AG08395 (cell line): ENCODE results near the gene ZNF438.
A peak's percentile ranks its signal among the peaks of the same experiment; 100 is the strongest.

Experiments
- DNase-seq: peaks from one replicate; pipeline ENCODE4 v3.0.0; 2012; ENCODE audit warnings: mixed read lengths, low spot score

Gene ZNF438

DNA sequence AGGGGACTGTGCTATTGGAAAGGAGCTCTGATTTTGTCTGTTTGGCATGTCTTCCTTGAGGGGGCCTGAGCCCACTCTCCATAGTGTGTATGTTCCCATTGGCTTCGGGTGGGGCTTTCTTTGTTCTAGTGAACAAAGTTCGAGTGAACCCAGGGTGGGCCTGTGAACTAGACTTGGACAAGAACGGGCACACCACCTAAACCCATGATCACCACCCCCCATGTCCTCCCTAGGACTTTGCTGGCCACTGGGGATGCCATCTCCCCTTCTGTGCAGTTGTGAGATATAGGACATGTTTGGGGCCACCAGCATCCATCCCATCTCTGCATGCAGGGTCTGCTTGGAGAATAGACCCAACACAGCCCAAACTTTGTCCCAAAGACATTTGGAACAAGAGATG, 206.6 kb downstream of the ZNF438 start:
- no peak for DNase-seq

DNA sequence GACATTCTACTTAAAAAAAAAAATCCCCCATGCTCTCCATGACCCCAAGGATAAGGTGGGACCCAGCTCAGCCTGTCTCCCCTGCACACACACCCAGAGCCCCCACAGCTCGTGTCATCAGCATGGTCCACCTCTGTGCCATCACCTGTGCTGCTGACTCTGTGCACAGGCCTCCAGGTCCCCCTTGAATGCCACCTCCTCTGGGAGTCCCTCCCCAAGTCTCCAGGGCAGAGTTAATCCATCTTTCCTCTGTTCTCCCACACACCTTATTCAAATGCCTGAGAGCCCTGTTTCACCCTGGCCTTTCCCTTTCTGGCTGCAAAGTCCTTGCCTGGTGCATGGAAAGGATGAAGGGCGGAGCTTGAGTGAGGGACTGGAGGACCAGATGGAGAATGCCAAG, 208.0 kb downstream of the ZNF438 start:
- DNase-seq, result no peak

DNA sequence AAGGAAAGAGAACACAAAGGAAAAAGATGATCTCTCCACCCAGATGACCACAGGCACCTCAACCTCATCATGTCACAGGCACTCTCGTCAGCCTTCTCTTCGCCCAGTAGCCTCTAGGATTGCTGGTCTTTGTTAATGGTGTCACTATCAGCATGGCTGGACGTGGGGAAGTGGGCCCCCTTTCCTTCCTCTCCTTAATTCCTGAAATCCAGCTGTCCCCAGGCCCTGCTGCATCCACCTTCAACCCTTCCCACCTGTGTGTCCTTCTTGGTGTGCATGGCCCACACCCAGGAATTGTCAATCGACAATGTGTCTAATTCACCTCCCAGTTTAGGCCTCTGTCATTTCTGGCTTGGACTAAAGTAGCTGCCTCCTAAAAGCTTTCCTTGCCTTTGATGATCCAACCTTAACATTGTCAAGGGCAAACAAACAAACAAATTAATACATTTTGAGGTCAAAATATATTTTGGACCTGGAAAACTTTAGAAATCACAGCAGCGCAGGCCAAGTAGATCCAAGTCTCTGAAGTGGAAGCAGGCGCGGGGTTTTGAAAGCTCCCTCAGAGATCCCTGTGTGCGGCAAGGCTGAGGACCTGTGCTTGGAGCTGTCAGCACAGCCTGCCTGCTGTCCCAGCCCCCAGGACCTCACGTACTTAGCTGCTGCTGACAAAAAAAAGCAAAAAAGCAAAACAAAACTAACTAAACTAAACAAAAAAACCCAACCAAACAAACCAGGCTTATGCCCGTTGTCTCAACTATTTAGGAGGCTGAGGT, 208.8 kb downstream of the ZNF438 start:
- no peak for DNase-seq

DNA sequence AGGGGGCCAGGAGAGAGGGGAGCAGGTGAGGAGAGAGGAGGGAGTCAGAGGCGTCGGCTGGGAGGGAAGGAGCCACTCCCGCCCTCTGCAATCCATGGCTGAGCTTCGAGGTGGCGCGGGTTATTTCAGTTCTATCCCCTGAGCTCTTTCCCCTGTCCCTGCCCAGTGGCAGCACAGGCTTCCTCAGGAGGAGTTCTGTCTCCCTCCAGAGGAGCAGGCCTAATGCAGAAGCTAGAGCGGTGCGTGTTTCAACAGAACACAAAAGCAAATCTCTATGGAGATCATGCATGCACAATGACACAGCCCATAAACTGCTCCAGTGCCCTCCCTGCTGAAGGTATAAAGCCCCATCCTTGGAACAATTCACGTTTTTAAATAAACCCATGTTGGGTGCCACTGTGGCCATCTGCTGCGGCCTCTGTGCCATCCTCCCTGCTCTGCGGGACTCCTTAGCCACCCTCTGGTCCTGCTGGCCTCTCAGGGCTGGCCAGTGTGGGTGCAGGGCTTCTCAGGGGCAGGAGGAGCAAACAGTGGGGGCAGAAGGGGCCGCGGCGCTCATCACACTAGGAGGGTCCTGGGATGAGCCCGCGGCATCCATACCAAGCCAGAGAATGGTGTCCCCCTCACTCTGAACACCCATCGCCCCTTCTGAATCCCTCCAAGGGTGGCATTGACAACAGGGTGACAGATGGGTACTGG, 209.5 kb downstream of the ZNF438 start:
- DNase-seq, result peak; percentile 66

DNA sequence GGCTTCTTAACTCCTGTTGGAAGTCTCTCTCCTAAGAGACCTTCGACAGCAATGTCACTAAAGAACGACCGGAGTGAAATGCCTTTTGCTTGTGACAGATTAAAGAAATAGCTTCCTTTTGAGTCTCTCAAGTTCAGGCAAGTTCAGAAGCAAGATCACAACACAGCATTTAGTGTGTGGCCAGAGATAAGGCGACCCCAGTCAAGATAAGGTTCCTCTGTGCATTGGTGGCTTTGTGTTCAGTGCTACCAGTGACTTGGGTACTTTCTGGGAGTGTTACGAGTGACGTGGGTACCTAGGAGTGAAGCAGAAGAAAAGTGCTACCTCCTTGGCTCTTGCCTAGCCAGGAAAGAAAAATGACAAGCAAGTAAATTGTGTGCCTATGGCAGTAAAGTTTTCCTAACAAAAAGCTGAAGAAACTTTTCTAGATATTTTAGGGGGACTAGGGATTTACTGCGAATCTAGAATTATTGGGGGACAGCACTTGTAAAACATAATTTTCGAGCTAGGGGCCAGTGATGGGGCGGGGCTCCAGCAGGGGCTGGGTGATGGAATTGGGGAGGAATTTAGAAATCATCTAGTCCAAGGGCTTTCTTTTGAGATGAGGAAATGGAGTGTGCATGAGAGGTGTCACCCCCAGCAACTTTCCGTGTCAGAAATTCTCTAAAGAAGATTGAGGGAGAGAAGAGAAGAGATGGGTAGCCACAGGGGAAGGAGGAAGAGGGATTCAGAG, 210.2 kb downstream of the ZNF438 start:
- DNase-seq, result no peak

DNA sequence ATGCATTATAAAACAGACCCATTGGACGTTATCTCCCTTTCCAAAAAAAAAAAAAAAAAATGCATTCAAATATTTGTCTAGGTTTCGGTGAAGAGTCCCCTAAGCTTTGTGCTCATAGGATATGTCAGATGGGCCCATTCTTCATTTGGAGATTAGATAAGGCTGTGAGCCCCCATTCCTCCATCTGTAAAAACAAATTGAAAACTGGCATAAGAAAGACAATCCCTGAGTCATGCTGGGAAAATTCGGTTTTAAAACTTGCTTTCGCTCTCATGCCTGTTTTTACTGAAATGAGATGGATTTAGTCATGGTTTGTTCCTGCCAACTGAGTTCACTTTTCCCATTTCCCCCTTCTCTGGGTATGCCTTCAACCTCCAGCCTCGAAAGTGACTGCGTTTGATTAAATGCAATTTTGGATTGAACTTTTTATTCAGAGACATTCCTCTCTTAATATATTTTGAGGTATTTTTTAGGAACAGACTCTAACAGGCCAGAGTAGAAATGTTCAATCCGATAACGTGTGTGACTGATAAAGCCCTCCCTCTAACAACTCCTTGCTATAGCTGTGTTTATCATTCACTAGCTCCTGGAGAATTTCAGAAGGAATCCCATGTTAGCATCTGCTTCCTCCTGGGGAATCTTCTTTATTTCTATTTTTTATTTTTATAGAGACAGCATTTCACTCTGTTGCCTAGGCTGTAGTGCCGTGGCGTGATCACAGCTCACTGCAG, 211.2 kb downstream of the ZNF438 start:
- DNase-seq, result peak; percentile 86

DNA sequence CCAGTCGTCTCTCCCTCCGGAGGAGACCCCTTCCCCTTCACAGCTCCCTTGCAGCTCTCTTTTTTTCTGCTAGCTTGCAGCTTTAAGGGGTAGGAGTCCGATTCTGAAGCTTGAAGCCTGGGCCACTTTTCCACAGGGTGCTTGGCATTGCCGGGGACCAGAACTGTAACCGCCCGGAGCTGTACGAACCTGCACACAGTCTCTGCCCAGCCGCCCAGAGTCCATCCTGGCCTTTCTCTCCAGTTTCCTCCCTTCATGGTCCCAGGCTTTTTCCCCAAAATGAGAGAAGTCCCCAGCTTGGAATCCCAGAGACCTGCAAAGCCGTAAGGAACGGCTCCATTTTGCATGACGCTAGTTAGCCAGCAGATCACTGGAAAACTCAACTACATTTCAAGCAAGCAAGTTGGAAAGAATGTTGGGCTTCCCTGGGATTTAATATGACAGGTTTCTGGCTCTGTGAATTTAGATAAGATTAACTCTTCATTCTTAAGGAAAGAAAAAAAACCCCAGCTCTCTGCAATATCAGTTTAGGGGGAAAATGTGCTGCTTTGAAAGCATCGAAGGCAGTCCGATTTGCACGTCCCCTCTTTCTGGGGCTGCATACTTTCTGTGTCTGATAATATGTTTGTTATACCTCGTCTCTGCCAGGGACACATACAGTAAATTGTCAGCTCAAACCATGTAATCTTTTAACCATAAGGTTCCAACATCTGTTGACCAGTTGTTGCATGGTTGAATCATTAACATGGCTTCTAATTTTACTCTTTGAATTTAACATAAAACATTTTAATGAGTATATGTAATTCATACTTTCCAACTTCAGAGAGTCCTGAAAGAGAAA, 212.1 kb downstream of the ZNF438 start:
- no peak for DNase-seq

DNA sequence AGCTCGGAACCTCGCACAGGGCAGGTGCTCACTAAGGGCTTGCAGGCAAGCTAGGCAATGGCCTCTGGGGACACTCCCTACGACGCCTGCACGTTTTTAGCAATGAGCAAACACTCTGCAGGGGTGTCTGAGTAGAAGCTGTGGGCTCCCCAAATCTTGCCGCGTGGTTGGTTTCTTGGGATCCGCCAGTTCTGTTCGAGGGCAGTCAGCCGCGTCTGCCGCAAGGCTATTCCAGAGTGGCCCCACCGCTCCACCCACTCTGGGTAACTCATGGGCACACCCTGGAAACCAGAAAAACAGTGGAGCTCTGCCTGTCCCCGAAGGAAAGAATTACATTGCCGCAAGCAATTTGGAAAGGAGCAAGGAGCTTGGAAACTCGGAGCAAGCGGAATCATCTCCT, 212.8 kb downstream of the ZNF438 start:
- DNase-seq, result peak; percentile 82

DNA sequence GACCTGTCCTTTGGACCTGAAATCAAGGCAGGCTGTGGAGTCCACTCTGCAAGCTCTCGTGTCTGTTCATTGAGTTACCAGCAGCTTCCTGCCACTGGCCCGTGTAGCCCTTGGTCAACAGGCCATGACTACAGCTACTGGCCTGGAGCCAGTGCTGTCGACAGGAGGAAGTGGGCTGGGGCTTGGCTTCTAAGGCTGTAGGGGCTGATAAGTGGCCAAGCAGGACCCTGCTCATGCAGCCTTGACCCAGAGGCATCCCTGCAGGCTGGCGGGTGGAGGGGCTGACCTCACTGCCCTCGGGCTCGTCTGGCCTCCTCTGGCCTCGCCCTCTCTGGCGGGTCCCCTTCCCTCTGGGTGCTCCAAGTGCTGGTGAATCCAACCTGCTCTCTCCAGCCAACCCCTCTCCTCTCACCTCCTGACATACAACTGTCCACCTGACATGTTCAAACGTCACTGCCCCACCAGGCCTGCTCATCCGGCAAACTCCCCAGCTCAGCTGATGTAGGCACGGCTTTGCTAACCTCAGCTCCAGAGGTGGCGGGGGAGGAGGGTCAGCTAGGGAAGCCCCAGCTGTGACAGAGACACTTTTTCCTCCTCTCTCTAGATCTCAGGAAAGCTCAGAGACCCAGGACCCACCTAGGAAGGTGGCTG, 213.5 kb downstream of the ZNF438 start:
- DNase-seq, result peak; percentile 43

DNA sequence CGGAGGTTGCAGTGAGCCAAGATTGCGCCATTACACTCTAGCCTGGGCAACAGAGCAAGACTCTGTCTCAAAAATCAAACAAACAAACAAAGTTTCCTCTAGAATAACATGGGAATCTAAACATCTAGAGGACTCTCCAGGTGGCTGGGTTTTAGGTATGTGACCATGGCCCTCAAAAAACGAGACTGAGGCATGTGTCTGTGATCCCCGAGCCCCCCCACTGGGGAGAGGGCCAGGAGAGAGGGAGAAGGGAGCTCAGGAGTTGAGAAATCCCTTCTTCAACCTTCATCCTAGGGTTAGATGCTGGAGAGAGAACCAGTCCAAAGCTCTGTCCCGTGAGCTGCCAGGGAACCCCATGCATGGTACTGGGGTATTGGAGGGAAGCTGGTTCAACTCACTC, 214.1 kb downstream of the ZNF438 start:
- no peak for DNase-seq

DNA sequence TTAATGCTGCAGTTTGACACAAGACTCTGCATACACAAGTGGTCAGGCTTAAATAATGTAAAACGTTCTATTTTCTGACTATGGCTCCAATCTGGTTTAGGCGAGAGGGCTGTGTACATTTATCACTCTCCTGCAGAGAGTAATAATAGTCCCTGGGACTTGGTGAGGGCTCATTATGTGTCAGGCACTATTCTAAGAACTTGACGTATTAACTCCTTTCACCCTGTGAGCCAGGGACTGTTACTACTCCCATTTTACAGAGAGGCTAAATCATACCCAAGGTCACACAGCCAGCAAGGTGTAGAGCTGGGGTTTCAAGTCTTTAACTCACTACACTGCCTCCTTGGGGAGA, 214.9 kb downstream of the ZNF438 start:
- no peak for DNase-seq

DNA sequence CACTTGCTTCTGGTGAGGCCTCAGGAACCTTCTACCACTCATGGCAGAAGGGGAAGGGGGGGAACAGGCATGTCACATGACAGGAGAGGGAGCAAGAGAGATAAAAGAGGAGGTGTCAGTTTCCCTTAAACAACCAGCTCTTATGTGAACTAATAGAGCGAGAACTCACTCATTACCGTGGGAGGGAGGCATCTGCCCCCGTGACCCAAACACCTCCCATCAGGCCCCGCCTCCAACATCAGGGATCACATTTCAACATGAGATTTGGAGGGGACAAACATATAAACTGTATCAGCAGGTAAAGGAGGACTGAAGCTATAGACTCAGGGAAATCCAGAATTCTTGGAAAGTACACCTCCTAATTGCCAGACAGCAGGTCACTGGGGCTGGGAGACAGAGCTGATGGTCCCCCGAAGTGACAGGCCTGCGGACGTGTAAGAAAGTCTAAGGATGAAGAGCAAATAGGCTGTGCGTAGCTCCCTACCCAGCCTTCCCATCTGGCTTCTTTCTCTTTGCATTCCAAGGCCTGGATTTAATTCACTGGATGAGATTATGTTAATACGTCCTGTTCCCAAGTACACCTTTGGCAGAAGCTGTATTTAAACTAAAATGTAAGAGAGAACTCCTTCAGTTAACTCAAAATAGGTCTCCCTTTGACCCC, 215.4 kb downstream of the ZNF438 start:
- DNase-seq, result no peak

DNA sequence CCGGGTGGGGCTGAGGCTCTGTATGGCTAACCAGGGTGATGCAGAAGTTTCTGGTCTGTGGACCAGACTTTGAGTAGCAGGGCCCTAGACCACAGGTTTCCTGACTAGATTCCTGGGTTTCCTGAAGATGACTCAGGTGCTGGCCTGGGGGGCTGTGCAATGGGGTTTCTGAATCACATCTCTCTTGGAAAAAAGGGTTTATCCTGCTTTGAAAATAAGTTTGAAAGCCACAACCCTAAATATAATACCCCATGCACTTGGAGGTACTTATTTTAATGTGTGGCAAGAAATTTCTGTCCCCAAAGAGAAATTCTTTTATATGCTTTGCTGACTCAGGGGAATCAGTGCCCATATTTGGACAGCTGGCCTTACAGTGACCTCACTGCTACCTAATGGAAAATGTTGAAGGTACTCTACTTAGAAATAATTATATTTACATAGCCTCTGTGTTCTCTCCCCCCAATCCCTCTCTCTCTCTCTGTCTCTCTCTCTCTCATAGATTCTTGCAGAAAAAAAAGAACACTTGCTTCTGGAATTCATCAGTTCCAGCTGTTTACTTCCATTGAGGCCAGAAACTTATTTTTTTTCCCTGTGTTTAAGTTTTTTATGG, 217.7 kb downstream of the ZNF438 start:
- DNase-seq, result peak; percentile 74

DNA sequence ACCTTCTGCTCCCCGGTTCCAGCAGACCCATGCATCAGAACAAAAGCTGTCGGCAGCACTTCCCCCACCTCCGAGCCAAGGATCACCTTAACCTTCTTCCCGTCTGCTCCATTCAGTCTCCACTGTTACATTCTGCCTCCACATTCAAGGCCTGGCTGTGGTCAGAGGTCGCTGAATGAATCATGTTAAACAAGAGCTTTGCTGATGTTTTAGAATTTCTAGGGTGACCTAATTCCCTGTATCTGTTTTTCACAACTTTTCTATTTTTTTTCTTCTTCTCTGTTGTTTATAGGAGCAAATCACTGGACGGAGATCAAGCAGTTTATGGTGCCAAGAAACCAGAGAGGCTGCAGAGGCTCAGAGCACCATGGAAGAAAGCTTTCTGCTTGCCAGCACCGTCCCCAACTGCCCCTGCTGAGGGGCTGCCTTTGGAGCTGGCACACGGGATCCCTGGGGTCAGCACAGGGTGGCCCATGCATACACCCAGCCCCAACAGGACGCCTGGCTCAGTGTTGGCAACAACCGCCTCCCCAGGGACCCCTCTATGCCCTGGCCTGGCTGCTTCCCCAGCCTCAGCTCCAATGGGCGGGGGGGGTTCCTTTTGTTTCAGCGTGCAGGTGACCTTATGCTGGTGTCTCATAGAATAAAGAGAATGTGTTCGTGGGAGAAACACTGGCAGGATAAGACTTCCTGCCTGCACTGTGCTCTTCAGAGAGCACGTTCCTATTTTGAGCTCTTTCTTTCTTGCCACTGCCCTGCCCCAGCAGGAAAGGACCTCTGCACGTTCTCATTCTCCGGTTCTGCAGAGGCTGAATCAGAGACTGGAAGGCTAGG, 219.4 kb downstream of the ZNF438 start:
- peak; percentile 69 for DNase-seq

DNA sequence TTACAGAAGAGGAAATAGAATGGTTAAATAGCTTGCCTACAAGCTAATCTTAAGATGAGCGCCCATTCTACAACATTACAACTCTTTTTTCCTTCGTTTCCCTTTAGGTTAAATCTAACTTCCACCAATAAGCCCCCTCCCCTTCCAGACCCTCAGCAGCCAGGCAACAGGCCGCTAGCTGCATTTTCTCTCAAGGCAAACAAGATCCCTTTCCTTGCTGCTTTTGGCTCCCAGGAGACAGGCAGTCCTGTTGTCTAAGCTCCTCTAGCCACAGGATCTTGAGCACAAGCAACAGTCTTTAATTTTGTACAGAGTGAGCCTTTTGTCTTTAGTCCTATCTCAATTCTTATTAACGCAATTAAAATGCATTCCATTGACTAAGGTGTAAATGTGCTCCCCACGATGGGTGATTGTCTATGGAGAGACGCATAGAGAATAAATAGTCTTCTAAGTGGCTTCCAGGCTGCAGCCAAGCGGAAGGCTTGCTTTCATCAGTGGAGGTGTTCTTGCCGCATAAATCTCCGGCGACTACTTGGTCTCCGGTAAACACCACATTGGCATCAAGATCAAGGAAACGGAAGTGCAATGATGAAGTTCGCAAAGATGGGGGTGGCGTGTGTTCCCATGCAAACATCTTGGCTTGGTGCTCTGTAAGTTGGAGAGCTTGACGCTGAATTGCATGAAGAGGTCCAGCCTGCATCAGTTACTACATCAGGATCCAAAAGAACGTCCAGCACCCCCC, 220.2 kb downstream of the ZNF438 start:
- DNase-seq, result no peak

DNA sequence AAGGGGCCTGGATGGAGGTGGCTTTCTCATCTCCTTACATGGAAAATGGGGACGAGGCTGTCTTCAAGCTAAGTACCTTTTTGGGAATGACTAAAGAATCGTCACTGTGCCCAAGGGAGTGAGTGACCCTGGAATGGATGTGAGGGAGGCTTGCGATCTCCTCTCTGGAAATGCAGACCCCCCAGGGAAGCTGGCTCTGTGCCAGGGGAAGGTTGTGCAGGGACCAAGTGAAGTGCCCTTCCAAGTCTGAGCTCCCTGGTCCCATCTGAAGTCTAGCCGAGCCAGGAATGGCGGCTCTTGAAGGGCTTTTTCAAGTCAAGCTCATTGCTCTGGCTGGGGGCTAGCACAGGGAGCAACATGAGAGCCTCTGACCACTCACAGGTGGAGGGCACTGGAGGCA, 221.2 kb downstream of the ZNF438 start:
- no peak for DNase-seq

DNA sequence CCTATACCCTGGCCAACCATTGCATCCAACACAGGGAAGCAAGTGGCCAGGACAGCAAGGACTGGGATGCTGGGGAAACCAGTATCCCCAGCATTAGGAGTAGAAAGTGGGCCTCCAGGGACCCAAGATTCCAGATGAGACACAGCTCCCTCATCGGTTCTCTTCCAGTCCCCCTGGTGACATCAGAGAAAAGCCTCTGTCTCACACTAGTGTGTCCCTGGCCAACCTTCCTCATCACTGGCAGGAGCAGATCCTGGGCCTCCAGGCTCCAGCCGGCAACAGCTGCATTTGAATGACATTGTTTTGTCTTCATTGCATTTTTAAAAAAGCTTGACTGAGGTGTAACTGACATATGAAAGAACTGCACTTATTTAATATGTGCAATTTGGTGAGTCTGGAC, 224.8 kb downstream of the ZNF438 start:
- no peak for DNase-seq

DNA sequence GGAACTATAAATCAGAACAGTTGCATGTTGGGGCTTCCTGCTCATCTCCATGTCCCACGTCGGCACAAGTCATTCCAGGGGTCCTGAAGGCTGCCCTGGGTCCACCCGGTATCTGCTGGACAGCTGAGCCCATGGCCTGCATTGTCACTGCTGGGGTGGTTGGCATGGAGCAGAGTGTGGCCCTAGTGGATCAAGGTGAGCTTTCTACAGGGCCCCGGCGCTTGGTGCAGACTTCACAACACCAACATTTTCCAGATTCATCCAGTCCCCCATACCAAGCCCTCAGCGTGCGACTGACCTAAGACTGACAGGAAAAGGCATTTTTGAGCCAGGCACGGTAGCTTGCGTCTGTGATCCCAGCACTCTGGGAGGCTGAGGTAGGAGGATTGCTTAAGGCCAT, 226.6 kb downstream of the ZNF438 start:
- no peak for DNase-seq
